ENCODE data around the gene DNAJB8.

Gene DNAJB8

DNA sequence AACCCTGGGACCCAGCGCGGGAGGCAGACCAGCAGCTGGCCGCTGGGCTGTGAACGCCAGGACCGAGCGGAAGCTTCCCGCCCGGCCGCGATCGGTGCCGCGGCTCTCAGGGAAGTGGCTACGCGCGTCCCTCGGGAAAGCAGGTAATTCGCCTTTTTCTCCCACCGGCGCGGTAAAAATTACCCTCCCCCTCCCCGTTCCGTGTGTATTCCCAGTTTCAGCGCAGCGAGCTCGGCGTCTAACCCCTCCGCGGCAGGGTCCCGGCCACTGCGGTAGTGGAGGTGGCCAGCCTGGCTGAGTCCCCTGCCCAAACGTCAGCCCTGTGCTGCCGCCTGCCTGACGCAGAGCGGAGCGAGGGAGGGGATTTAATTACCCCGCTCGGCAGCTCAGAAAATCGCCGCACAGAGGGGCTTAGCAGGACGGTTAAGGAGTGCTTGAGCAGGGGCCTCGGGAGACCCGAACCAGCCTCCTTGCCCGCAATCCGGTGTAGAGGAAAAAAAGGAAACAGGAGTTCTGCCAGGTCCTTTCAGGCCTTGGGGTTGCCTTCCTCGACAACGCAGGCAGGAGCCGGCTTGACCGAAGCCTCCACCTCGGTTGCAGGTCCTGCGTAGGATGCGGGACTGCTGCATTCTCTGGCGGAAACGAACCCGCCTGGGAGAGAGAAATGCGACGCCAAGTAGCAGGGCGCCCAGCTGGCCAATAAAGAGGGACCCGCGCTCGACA lies 23.4 kb upstream of the DNAJB8 start:
- TF ChIP-seq CTCF (IDR thresholded peaks at IDR 0.05; ENCODE audit: extremely low read depth, missing control alignments): no peak
- DNase-seq (ENCODE audit: low spot score): no peak

DNA sequence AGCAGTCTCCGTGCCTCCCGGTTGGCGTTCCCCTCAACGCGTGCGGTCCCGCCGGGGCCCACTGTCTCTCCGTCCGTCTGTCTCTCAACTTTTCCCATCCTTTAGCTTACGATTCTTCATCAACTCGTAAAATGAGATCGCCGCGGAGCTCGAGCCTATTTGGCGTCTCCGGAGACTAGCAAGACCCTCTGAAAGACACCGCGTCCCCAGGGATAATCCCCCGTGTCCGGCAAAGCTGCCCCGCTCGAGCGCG lies 22.9 kb upstream of the DNAJB8 start:
- no peak for DNase-seq (ENCODE audit: low spot score)
- no peak for TF ChIP-seq CTCF (IDR thresholded peaks at IDR 0.05; ENCODE audit: extremely low read depth, missing control alignments)

DNA sequence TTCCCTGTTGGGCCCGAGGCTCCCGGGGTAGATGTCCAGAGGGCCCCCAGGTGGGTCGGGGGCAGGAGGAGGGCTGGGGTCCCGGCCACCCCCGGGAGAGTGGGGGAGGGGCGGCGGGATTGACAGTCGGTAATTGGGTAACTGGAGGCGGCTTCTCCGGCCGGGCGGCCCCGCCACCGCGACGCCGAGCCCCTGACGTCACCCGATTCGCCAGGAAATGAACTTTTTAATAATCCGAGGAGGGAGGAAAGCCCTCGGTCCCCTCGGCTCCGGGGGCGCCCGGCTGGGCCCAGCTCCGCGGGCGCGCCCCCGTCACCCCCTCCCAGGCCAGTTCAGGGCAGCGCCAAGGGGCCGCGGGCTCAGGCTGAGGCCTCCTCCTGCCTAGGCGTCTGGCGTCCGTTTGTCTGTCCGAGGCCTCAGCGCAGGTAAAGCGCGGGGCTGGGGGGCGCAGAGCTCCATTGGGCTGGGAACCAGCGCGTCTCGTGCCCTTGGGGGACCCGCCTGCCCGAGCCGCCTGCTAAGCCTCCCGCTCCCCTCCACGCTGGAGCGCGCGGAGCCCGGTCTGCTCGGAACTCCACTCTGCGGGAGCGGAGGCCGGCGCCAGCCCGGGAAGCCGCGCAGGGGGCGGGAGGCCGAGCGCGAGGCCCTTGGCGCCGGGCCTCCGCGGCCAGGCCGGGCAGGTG lies 22.4 kb upstream of the DNAJB8 start:
- peak; percentile 65 for DNase-seq (ENCODE audit: low spot score)
- TF ChIP-seq CTCF (IDR thresholded peaks at IDR 0.05; ENCODE audit: extremely low read depth, missing control alignments): no peak

DNA sequence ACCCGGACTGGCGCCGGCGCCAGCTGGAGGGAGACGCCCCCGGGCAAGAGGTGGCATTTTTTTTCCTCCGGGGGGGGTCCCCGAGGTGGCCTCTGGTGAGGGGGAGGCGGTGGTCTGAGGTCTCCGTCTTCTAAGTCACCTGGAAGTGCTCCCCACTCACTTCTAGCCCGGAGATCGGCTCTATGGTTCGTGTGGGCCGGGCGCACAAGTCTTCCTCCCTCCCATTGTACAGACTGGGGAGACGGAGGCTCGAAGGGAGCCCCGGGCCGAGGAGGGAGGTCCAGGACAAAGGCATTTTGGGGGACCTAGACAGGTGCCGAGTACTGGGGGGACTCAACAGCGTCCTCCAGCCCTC lies 21.9 kb upstream of the DNAJB8 start:
- DNase-seq (ENCODE audit: low spot score): no peak
- TF ChIP-seq CTCF (IDR thresholded peaks at IDR 0.05; ENCODE audit: extremely low read depth, missing control alignments): no peak

DNA sequence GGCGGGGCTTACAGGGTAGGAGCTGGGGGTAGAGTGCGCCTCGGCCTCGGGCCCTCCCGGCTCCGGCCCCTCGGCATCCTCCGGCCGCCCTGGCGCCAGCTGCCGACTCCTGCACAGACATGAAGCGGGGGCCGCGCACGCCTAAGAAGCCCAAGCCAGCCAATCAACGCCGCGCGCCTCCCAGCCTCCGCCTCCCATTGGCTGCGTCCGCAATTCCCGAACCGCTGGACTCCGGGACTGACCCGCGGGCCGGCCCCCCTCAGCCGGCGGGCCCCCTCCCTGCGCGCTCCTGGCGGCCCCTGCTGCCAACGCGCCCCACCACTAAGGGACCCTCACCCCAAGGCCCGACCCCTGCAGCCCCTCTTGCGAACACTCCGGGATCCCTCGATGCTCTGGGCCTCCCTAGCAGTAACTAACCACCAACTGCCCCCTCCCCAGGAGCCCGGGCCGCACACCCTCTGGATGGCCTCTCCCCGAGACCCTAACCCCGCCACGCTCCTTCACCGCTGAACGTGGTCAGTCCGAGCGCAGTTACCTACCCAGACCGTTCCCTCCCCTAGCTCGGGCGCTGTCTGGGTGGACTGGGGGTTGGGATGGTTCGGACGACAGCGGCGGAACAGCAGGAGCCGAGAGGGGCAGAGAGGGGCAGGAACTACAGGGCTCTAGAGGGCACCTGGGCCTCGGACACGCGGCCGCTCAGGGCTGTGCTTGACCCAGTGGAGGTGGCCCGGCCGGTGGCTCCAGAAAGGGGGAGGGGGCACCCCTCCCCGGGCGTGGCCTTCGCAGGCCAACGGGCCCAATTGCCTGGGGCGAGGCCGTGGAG lies 21.3 kb upstream of the DNAJB8 start:
- TF ChIP-seq CTCF (IDR thresholded peaks at IDR 0.05; ENCODE audit: extremely low read depth, missing control alignments): no peak
- peak; percentile 82 for DNase-seq (ENCODE audit: low spot score)

- TF ChIP-seq CTCF (IDR thresholded peaks at IDR 0.05; ENCODE audit: extremely low read depth, missing control alignments): no peak
Observed at GRCh38 chr3:128487538-128487812, 20.8 kb upstream of the DNAJB8 start.

More at GRCh38 chr3:128487538-128487812, 20.8 kb upstream of the DNAJB8 start:
- no peak for DNase-seq (ENCODE audit: low spot score)

Data from GM20000 (cell line).